Osteocyte (in vitro differentiated cells): ENCODE measurements around the gene NOP56. TPM values are rescaled to one million over a fixed set of nuclear protein-coding genes. Genes with fewer than 3 reads are reported as not detected.
"Not testable (repeated sequence)": the region's sequence is repeated elsewhere in the genome, so short reads cannot be mapped to it uniquely, and the experiment has no call there.

Experiments used
- DNase-seq: peaks from one replicate; pipeline ENCODE4 v3.0.0; 2021; ENCODE audit warnings: mixed read lengths; ENCODE audit not compliant: unreplicated experiment; ENCODE audit errors: extremely low spot score
- H3K27ac Mint-ChIP-seq: one replicate; pipeline ENCODE4 v1.8.0; 2021; ENCODE audit warnings: mild to moderate bottlenecking, mixed read lengths; ENCODE audit not compliant: unreplicated experiment
- H3K27me3 Mint-ChIP-seq: one replicate; pipeline ENCODE4 v1.8.0; 2021; ENCODE audit warnings: mixed read lengths; ENCODE audit not compliant: unreplicated experiment
- H3K36me3 Mint-ChIP-seq: one replicate; pipeline ENCODE4 v1.8.0; 2021; ENCODE audit warnings: mixed read lengths; ENCODE audit not compliant: unreplicated experiment
- H3K4me1 Mint-ChIP-seq: one replicate; pipeline ENCODE4 v1.8.0; 2021; ENCODE audit warnings: mixed read lengths; ENCODE audit not compliant: unreplicated experiment
- H3K4me3 Mint-ChIP-seq: one replicate; pipeline ENCODE4 v1.8.0; 2021; ENCODE audit warnings: mild to moderate bottlenecking, moderate library complexity, mixed read lengths; ENCODE audit not compliant: unreplicated experiment
- H3K9me3 Mint-ChIP-seq: one replicate; pipeline ENCODE4 v1.8.0; 2021; ENCODE audit warnings: mixed read lengths; ENCODE audit not compliant: unreplicated experiment
- total RNA-seq: library from RNA; stranded (reverse); gene quantifications from 2 replicates; pipeline ENCODE4 v1.2.1, GENCODE V29; 2021
- TF ChIP-seq, protein P1 (sequence below): fragments of 200-600 bp; sonication (generic); IDR thresholded peaks from 2 replicates; pipeline ENCODE4 v1.5.0; 2021; ENCODE audit warnings: antibody characterized with exemption, mild to moderate bottlenecking, moderate library complexity

The NOP56 gene
- total RNA-seq, 1 donor from 2014 or later, result 141 TPM

GRCh38 chr20:2680046-2680445 is 27.6 kb downstream of the NOP56 start:
- H3K9me3 Mint-ChIP-seq, result no peaks in the 10 kb centered on the region
- H3K27ac Mint-ChIP-seq, result no peak overlapping the region
- no peak for DNase-seq
- H3K4me1 Mint-ChIP-seq, result no peaks in the 10 kb centered on the region
- peaks cover 37% of the 10 kb centered on the region for H3K27me3 Mint-ChIP-seq
- no peaks in the 10 kb centered on the region for H3K36me3 Mint-ChIP-seq
- no peak overlapping the region for H3K4me3 Mint-ChIP-seq
- TF ChIP-seq, protein P1, sequence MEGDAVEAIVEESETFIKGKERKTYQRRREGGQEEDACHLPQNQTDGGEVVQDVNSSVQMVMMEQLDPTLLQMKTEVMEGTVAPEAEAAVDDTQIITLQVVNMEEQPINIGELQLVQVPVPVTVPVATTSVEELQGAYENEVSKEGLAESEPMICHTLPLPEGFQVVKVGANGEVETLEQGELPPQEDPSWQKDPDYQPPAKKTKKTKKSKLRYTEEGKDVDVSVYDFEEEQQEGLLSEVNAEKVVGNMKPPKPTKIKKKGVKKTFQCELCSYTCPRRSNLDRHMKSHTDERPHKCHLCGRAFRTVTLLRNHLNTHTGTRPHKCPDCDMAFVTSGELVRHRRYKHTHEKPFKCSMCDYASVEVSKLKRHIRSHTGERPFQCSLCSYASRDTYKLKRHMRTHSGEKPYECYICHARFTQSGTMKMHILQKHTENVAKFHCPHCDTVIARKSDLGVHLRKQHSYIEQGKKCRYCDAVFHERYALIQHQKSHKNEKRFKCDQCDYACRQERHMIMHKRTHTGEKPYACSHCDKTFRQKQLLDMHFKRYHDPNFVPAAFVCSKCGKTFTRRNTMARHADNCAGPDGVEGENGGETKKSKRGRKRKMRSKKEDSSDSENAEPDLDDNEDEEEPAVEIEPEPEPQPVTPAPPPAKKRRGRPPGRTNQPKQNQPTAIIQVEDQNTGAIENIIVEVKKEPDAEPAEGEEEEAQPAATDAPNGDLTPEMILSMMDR, result no peak

GRCh38 chr20:2682040-2682439 is 29.6 kb downstream of the NOP56 start:
- not testable (repeated sequence) for DNase-seq, H3K4me1 Mint-ChIP-seq, H3K36me3 Mint-ChIP-seq, H3K27ac Mint-ChIP-seq, H3K9me3 Mint-ChIP-seq, H3K4me3 Mint-ChIP-seq
- peaks cover 50% of the 10 kb centered on the region for H3K27me3 Mint-ChIP-seq

GRCh38 chr20:2684817-2685216 is 32.4 kb downstream of the NOP56 start:
- not testable (repeated sequence) for DNase-seq, H3K4me3 Mint-ChIP-seq, H3K4me1 Mint-ChIP-seq, H3K27ac Mint-ChIP-seq, H3K9me3 Mint-ChIP-seq, H3K36me3 Mint-ChIP-seq
- H3K27me3 Mint-ChIP-seq, result peaks cover 60% of the 10 kb centered on the region

DNA sequence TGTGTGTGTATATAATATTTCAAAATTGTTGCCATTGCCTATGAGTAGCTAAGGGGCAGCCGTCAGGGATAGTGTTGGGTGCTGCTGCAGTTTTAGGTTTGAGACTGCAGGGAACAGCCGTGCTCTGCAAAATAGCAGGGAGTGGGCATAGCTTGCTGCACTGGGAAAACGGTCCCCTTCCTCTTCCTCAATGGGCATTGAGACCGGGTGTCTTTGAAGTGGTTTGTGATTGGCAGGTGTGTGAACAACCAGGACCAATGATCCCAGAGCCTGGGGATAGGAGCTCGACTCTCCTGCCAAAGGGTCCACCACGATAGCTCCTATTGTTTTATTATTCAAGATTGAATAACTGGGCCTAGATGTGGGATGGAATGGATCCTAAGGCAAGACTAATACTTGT is 35.1 kb downstream of the NOP56 start:
- Mint-ChIP-seq H3K36me3 (no peaks in the 10 kb centered on the region), H3K27me3 (peaks cover 69% of the 10 kb centered on the region), H3K27ac (no peak overlapping the region), H3K4me1 (peaks cover 12% of the 10 kb centered on the region), H3K4me3 (no peak overlapping the region), H3K9me3 (no peaks in the 10 kb centered on the region)
- TF ChIP-seq, protein P1, result no peak
- DNase-seq, result no peak

DNA sequence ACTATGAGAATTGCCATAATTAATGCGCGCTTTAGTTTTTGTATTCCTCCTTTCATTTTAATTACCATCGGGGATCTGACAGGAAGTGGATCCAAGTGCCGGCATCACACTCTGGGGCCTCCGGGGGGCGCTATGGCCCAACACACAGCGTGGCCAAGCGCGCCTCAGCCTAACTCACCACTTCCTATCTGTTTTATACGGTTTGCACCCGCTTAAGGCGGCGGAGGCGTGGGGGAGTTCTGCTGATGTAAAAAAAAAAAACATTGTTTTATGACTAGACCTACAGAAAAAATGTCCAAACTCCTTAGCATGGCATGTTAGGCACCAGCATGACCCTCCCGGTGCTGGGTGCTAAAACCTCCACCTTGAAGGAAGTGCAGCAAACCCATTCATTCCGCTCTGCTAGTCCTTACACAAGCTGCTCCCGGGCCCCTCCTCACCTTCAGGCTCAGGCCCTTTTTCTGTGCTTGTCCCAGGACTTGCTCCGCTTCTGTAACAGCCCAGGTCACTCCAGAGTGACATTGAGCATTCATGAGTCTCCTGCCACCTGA is 35.7 kb downstream of the NOP56 start:
- TF ChIP-seq, protein P1, result peak; percentile 72
- no peak overlapping the region for H3K4me3 Mint-ChIP-seq
- H3K36me3 Mint-ChIP-seq, result no peaks in the 10 kb centered on the region
- H3K9me3 Mint-ChIP-seq, result no peaks in the 10 kb centered on the region
- H3K4me1 Mint-ChIP-seq, result peaks cover 12% of the 10 kb centered on the region
- peaks cover 64% of the 10 kb centered on the region for H3K27me3 Mint-ChIP-seq
- H3K27ac Mint-ChIP-seq, result no peak overlapping the region
- DNase-seq, result no peak

GRCh38 chr20:2690213-2690612 is 37.8 kb downstream of the NOP56 start:
- no peaks in the 10 kb centered on the region for H3K9me3 Mint-ChIP-seq
- no peak overlapping the region for H3K4me3 Mint-ChIP-seq
- H3K36me3 Mint-ChIP-seq, result no peaks in the 10 kb centered on the region
- H3K27me3 Mint-ChIP-seq, result peaks cover 69% of the 10 kb centered on the region
- H3K4me1 Mint-ChIP-seq, result peaks cover 14% of the 10 kb centered on the region
- TF ChIP-seq, protein P1, result no peak
- no peak for DNase-seq
- no peak overlapping the region for H3K27ac Mint-ChIP-seq
